ENCODE results near the gene PATL2.

GRCh38 chr15:44666210-44667038, 44.7 kb downstream of the PATL2 start:
- TF ChIP-seq, protein P1, sequence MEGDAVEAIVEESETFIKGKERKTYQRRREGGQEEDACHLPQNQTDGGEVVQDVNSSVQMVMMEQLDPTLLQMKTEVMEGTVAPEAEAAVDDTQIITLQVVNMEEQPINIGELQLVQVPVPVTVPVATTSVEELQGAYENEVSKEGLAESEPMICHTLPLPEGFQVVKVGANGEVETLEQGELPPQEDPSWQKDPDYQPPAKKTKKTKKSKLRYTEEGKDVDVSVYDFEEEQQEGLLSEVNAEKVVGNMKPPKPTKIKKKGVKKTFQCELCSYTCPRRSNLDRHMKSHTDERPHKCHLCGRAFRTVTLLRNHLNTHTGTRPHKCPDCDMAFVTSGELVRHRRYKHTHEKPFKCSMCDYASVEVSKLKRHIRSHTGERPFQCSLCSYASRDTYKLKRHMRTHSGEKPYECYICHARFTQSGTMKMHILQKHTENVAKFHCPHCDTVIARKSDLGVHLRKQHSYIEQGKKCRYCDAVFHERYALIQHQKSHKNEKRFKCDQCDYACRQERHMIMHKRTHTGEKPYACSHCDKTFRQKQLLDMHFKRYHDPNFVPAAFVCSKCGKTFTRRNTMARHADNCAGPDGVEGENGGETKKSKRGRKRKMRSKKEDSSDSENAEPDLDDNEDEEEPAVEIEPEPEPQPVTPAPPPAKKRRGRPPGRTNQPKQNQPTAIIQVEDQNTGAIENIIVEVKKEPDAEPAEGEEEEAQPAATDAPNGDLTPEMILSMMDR (IDR thresholded peaks at IDR 0.05; ENCODE audit: insufficient read depth, low read length): no peak
- TF ChIP-seq POLR2AphosphoS5 (IDR thresholded peaks at IDR 0.05; ENCODE audit: low read depth): no peak
- TF ChIP-seq SPI1 (IDR thresholded peaks at IDR 0.05; ENCODE audit: borderline replicate concordance, low read depth): 0 out of 2 replicates have a peak, but pooled peaks have one; percentile 16
